HepG2 (cell line): ENCODE results near the gene PUDP. TPM values are rescaled to one million over a fixed set of nuclear protein-coding genes. Genes with fewer than 3 reads are reported as not detected.

ENCODE experiments used
- ATAC-seq: fragments of 200-7000 bp; cut with Tn5 transposase; 3 replicates; pipeline ENCODE4 v1.9.1; 2020; ENCODE audit warnings: mild to moderate bottlenecking, moderate library complexity
- BruUV-seq: library from RNA; stranded (reverse); fragments of 400-500 nt; replicated peaks from 2 replicates; lab custom pipeline; 2021; lab: Mats Ljungman, UMichigan
- CTCF ChIA-PET: fragments of 300-600 bp; formaldehyde crosslinking; extraction: SDS; loops from one replicate; lab custom pipeline; 2021; ENCODE audit warnings: low total read pairs, inconsistent platforms, low intra/inter-chr PET ratio; lab: Yijun Ruan, JAX
- POLR2A ChIA-PET: fragments of 350-600 bp; sonication (Branson Sonifier 250); formaldehyde crosslinking; loops from one replicate; lab custom pipeline; 2020; ENCODE audit warnings: antibody characterized with exemption, inconsistent platforms; lab: Yijun Ruan, JAX
- DNase-seq: peaks from one replicate; pipeline ENCODE4 v3.0.0-alpha.2; 2015; ENCODE audit warnings: low spot score
- FAIRE-seq: peaks from 3 replicates; lab custom pipeline; 2011; peaks lifted over from hg19 to GRCh38; lab: Jason Lieb, UNC
- H2AFZ ChIP-seq: one replicate; pipeline ENCODE4 v1.6.1; 2011; ENCODE audit warnings: low read length, inconsistent platforms
- H3K27ac ChIP-seq: fragments of 300-600 bp; 3 replicates; pipeline ENCODE4 v1.8.0; 2011; ENCODE audit warnings: mixed run types, mild to moderate bottlenecking, mixed read lengths, low read length, inconsistent platforms; ENCODE audit not compliant: insufficient read depth; ENCODE audit errors: extremely low read length
- H3K27me3 ChIP-seq, 2 experiments: fragments of 200-600 bp in 1 of 2; 2 replicates in 1 of 2; 3 replicates in 1 of 2; pipeline versions ENCODE4 v1.6.0 to v1.8.0; 2011; ENCODE audit warnings: low read length in 2 of 2, mild to moderate bottlenecking in 2 of 2, moderate library complexity in 2 of 2, inconsistent platforms in 1 of 2; ENCODE audit not compliant: insufficient read depth in 2 of 2, control insufficient read depth in 1 of 2
- H3K36me3 ChIP-seq, 2 experiments: fragments of 200-600 bp in 1 of 2; replicated peaks in 1 of 2; 2 replicates in 1 of 2; 3 replicates in 1 of 2; pipeline versions ENCODE4 v1.5.1 to v1.8.0; 2011; ENCODE audit warnings: low read length in 2 of 2, inconsistent platforms in 1 of 2; ENCODE audit not compliant: insufficient read depth in 2 of 2, control insufficient read depth in 1 of 2
- H3K4me1 ChIP-seq: 2 replicates; pipeline ENCODE4 v1.5.1; 2012; ENCODE audit warnings: low read length, inconsistent platforms; ENCODE audit not compliant: insufficient read depth
- H3K4me2 ChIP-seq: 2 replicates; pipeline ENCODE4 v1.6.0; 2011; ENCODE audit warnings: low read depth, low read length, inconsistent platforms
- H3K4me3 ChIP-seq, 3 experiments: fragments of 200-600 bp in 1 of 3; sonication (generic), shearing (Covaris generic) in 1 of 3; replicated peaks in 1 of 3; 2 replicates each; pipeline ENCODE4 v1.5.1; 2011 to 2016; ENCODE audit warnings: low read length in 3 of 3, inconsistent platforms in 2 of 3, low read depth in 2 of 3, mild to moderate bottlenecking in 2 of 3, control low read depth in 1 of 3, mixed read lengths in 1 of 3; ENCODE audit not compliant: insufficient read depth in 1 of 3
- H3K79me2 ChIP-seq: one replicate; pipeline ENCODE4 v1.6.1; 2011; ENCODE audit warnings: low read length, inconsistent platforms; ENCODE audit not compliant: insufficient read depth
- H3K9ac ChIP-seq: 2 replicates; pipeline ENCODE4 v1.6.0; 2011; ENCODE audit warnings: mild to moderate bottlenecking, low read depth, low read length, inconsistent platforms; ENCODE audit not compliant: insufficient read depth
- H3K9me3 ChIP-seq: 2 replicates; pipeline ENCODE4 v1.5.1; 2012; ENCODE audit warnings: mild to moderate bottlenecking, low read length
- H4K20me1 ChIP-seq: 2 replicates; pipeline ENCODE4 v1.6.0; 2011; ENCODE audit warnings: inconsistent platforms, mild to moderate bottlenecking, low read length, moderate library complexity; ENCODE audit not compliant: insufficient read depth
- CREM ChIP-seq, 2 experiments: sonication (generic) in 1 of 2; formaldehyde crosslinking in 1 of 2; IDR thresholded peaks; 2 replicates each; pipeline versions ENCODE4 v1.4.0 to v1.6.1; 2016 to 2020; ENCODE audit warnings: antibody characterized with exemption in 1 of 2, mild to moderate bottlenecking in 1 of 2, missing genetic modification reagents in 1 of 2
- GATAD2A ChIP-seq: IDR thresholded peaks from 2 replicates; pipeline ENCODE4 v1.6.1; 2016
- HNF4A ChIP-seq: sonication (generic); formaldehyde crosslinking; IDR thresholded peaks from 2 replicates; pipeline ENCODE4 v1.4.0; 2020; ENCODE audit warnings: missing genetic modification reagents
- ISX ChIP-seq: sonication (generic); formaldehyde crosslinking; conservative IDR thresholded peaks from 2 replicates; pipeline ENCODE4 v1.5.0; 2020; ENCODE audit warnings: missing genetic modification reagents
- MXI1 ChIP-seq: IDR thresholded peaks from 3 replicates; pipeline ENCODE4 v1.6.1; 2012; ENCODE audit warnings: low read depth, low read length, inconsistent platforms, borderline replicate concordance
- PCBP2 ChIP-seq: fragments of 200-400 bp; formaldehyde crosslinking; optimal IDR thresholded peaks from 2 replicates; pipeline ENCODE3; 2018; ENCODE audit warnings: low read length, low read depth; ENCODE audit not compliant: poor library complexity, severe bottlenecking
- PPARG ChIP-seq: conservative IDR thresholded peaks from 2 replicates; pipeline ENCODE4 v1.6.1; 2016; ENCODE audit warnings: missing biosample characterization, missing genetic modification reagents
- PRDM4 ChIP-seq: sonication (generic); formaldehyde crosslinking; IDR thresholded peaks from 2 replicates; pipeline ENCODE4 v1.9.0; 2021; ENCODE audit warnings: missing genetic modification reagents, borderline replicate concordance
- TCF7L2 ChIP-seq: IDR thresholded peaks from 2 replicates; pipeline ENCODE4 v1.6.1; 2011; ENCODE audit warnings: mild to moderate bottlenecking, low read depth, low read length, moderate library complexity
- TERF1 ChIP-seq: sonication (generic); formaldehyde crosslinking; IDR thresholded peaks from 2 replicates; pipeline ENCODE4 v1.8.0; 2022; ENCODE audit warnings: mild to moderate bottlenecking, missing genetic modification reagents, moderate library complexity
- ZNF235 ChIP-seq: sonication (generic); formaldehyde crosslinking; IDR thresholded peaks from 2 replicates; pipeline ENCODE4 v1.8.1; 2023; ENCODE audit warnings: mild to moderate bottlenecking, missing genetic modification reagents, borderline replicate concordance
- ZNF678 ChIP-seq: sonication (generic); formaldehyde crosslinking; IDR thresholded peaks from 2 replicates; pipeline ENCODE4 v1.4.0; 2020; ENCODE audit warnings: mild to moderate bottlenecking, missing genetic modification reagents
- ZNF710 ChIP-seq: sonication (generic); formaldehyde crosslinking; IDR thresholded peaks from 2 replicates; pipeline ENCODE4 v1.5.0; 2020; ENCODE audit warnings: mild to moderate bottlenecking, missing genetic modification reagents, borderline replicate concordance
- WGBS: methylation state at CpG from one replicate; pipeline ENCODE4 v1.1.6; 2017; ENCODE audit warnings: low lambda C conversion rate; 5-methylcytosine and 5-hydroxymethylcytosine counted together
- in situ Hi-C: cut with HindIII; loops from 2 replicates; pipeline ENCODE4 v1.10.0; 2017; ENCODE audit warnings: low pct_unique_long_range_greater_than_20kb; ENCODE audit not compliant: extremely low pct_ligation_motif_present
- intact Hi-C: fragments of 100-400 bp; cut with micrococcal nuclease; formaldehyde crosslinking; loops from one replicate; pipeline ENCODE4 v1.10.0; 2022; ENCODE audit not compliant: unreplicated experiment
- polyA plus RNA-seq, 8 experiments: library from polyadenylated mRNA; depleted of rRNA in 3 of 8; stranded (reverse) in 7 of 8; unstranded in 1 of 8; fragments of >200 nt; fragmentation: Illumina TruSeq in 4 of 8; extraction: Trizol in 4 of 8; gene quantifications; 2 replicates each; pipeline versions ENCODE4 v1.2.1 to v1.2.3, GENCODE V29; 2011 to 2016; ENCODE audit warnings: low read depth in 4 of 8, missing spikeins in 1 of 8, mixed read lengths in 1 of 8; ENCODE audit not compliant: insufficient read depth in 1 of 8
- total RNA-seq, 5 experiments: library from RNA; depleted of rRNA; stranded (reverse); fragments of >200 nt; fragmentation: Illumina TruSeq; extraction: Trizol; gene quantifications; 2 replicates each; pipeline ENCODE4 v1.2.3, GENCODE V29; 2016; ENCODE audit warnings: low read depth in 1 of 5
- TF ChIP-seq, protein P1 (sequence below): sonication (generic); formaldehyde crosslinking; IDR thresholded peaks from 2 replicates; pipeline ENCODE4 v1.5.1; 2020; ENCODE audit warnings: missing genetic modification reagents, mild to moderate bottlenecking, borderline replicate concordance
- TF ChIP-seq, protein P2 (sequence below): sonication (generic); formaldehyde crosslinking; IDR thresholded peaks from 2 replicates; pipeline ENCODE4 v1.8.0; 2022; ENCODE audit warnings: missing genetic modification reagents, mild to moderate bottlenecking, borderline replicate concordance

PUDP gene
- total and polyA plus RNA-seq, 2 of the 13 experiments (the other 11 are each of a cell fraction or from before 2014, with no cell fraction given): 7.5 to 23.5 TPM

- H3K4me3 ChIP-seq: no peak overlapping the region
- H3K4me1 ChIP-seq: peaks cover 31% of the 10 kb centered on the region
- no peaks in the 10 kb centered on the region for H3K9me3 ChIP-seq
Observed at GRCh38 chrX:7131621-7132020, 16.3 kb downstream of the PUDP start.

More at GRCh38 chrX:7131621-7132020, 16.3 kb downstream of the PUDP start:
- no peaks in the 10 kb centered on the region for H4K20me1 ChIP-seq
- H3K79me2 ChIP-seq: peaks cover 1% of the 10 kb centered on the region
- in situ Hi-C loops (no loop called here), intact Hi-C loops (loop anchor here (2.0 to 10.0 kb wide), 2 partner anchors 39 to 453 kb away; no protein-coding TSS in a partner anchor)
- no peak overlapping the region for H3K27ac ChIP-seq
- H3K36me3 ChIP-seq: no peaks in the 10 kb centered on the region
- no peak overlapping the region for H2AFZ ChIP-seq
- WGBS: 99% methylated on average over 9 of the region's 13 CpGs
- no peak overlapping the region for H3K9ac ChIP-seq
- ATAC-seq (no peak), DNase-seq (no peak), FAIRE-seq (no peak)
- TF ChIP-seq CREM (IDR thresholded peaks at IDR 0.05) (no peak), CREM (CRISPR knock-in tag; IDR thresholded peaks at IDR 0.05) (no peak), PCBP2 (no peak), ZNF678 (CRISPR knock-in tag) (no peak), PPARG (CRISPR knock-in tag) (no peak), GATAD2A (no peak), ZNF710 (CRISPR knock-in tag) (no peak), TERF1 (no peak), ZNF235 (CRISPR knock-in tag) (no peak), PRDM4 (CRISPR knock-in tag) (no peak), MXI1 (no peak), HNF4A (CRISPR knock-in tag) (no peak), ISX (CRISPR knock-in tag) (no peak), TCF7L2 (no peak)
- TF ChIP-seq, protein P1, sequence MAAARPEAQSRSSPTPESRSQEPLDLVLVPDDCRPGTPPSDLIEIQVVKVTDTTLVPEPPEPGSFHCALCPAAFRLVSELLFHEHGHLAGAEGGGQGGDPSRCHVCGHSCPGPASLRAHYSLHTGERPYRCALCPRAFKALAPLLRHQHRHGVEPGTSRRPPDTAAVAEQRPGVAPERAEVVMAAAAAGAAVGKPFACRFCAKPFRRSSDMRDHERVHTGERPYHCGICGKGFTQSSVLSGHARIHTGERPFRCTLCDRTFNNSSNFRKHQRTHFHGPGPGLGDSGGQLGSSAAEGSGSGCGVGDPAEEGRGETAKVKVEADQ: no peak
- TF ChIP-seq, protein P2, sequence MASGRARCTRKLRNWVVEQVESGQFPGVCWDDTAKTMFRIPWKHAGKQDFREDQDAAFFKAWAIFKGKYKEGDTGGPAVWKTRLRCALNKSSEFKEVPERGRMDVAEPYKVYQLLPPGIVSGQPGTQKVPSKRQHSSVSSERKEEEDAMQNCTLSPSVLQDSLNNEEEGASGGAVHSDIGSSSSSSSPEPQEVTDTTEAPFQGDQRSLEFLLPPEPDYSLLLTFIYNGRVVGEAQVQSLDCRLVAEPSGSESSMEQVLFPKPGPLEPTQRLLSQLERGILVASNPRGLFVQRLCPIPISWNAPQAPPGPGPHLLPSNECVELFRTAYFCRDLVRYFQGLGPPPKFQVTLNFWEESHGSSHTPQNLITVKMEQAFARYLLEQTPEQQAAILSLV: no peak
- BruUV-seq: no TSS peak
- ChIA-PET CTCF (no interaction called here), POLR2A (no interaction called here)
- no peaks in the 10 kb centered on the region for H3K27me3 ChIP-seq
- H3K4me2 ChIP-seq: no peak overlapping the region
